ENCODE results near the gene SSR4. TPM values are rescaled to one million over a fixed set of nuclear protein-coding genes. Genes with fewer than 3 reads are reported as not detected.

Gene SSR4
- total RNA-seq, 2 experiments from 2014 or later: 247 to 250 TPM

- no peak for DNase-seq
- H3K4me1 Mint-ChIP-seq: peaks cover 6% of the 10 kb centered on the region
- ChIA-PET CTCF (interaction anchor here (0.5 to 1.7 kb wide), 2 partner anchors 177 to 182 kb away, joined by 3 to 5 read pairs; no protein-coding TSS in a partner anchor), POLR2A (no interaction called here)
- no peaks in the 10 kb centered on the region for H3K36me3 Mint-ChIP-seq (ENCODE audit: low read depth)
- H3K27ac Mint-ChIP-seq: no peak overlapping the region
- H3K9me3 Mint-ChIP-seq: no peaks in the 10 kb centered on the region
- no peak overlapping the region for H3K4me3 Mint-ChIP-seq
- H3K27me3 Mint-ChIP-seq: no peaks in the 10 kb centered on the region
Measured at GRCh38 chrX:153765138-153766079, 29.1 kb upstream of the SSR4 start.

- DNase-seq: no peak
- CTCF ChIA-PET: interaction anchor here (0.5 to 1.7 kb wide), 2 partner anchors 176 to 181 kb away, joined by 3 to 5 read pairs; no protein-coding TSS in a partner anchor
- H3K4me3 Mint-ChIP-seq: no peak overlapping the region
- H3K27ac Mint-ChIP-seq: no peak overlapping the region
- peaks cover 6% of the 10 kb centered on the region for H3K4me1 Mint-ChIP-seq
- POLR2A ChIA-PET: no interaction called here
- no peaks in the 10 kb centered on the region for H3K9me3 Mint-ChIP-seq
- H3K36me3 Mint-ChIP-seq (ENCODE audit: low read depth): no peaks in the 10 kb centered on the region
- no peaks in the 10 kb centered on the region for H3K27me3 Mint-ChIP-seq
Measured at GRCh38 chrX:153766098-153766817, 28.2 kb upstream of the SSR4 start.

DNA sequence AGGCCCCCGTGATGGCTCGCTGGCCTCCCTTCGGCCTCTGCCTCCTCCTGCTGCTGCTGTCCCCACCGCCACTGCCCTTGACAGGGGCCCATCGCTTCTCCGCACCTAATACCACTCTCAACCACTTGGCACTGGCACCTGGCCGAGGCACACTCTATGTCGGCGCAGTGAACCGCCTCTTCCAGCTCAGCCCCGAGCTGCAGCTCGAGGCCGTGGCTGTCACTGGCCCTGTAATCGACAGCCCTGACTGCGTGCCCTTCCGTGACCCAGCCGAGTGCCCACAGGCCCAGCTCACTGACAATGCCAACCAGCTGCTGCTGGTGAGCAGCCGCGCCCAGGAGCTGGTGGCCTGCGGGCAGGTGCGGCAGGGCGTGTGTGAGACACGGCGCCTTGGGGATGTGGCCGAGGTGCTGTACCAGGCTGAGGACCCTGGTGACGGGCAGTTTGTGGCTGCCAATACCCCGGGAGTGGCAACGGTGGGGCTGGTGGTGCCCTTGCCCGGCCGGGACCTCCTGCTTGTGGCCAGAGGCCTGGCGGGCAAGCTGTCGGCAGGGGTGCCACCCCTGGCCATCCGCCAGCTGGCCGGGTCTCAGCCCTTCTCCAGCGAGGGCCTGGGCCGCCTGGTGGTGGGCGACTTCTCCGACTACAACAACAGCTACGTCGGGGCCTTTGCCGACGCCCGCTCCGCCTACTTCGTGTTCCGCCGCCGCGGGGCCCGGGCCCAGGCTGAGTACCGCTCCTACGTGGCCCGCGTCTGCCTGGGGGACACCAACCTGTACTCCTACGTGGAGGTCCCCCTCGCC, 27.4 kb upstream of the SSR4 start:
- Mint-ChIP-seq H3K9me3 (no peaks in the 10 kb centered on the region), H3K4me3 (no peak overlapping the region), H3K27ac (no peak overlapping the region), H3K27me3 (no peaks in the 10 kb centered on the region), H3K36me3 (ENCODE audit: low read depth) (no peaks in the 10 kb centered on the region), H3K4me1 (peaks cover 6% of the 10 kb centered on the region)
- DNase-seq: no peak
- CTCF ChIA-PET: interaction anchor here (1.7 kb wide), 1 partner anchor 181 kb away, joined by 5 read pairs; no protein-coding TSS in a partner anchor
- POLR2A ChIA-PET: no interaction called here

DNA sequence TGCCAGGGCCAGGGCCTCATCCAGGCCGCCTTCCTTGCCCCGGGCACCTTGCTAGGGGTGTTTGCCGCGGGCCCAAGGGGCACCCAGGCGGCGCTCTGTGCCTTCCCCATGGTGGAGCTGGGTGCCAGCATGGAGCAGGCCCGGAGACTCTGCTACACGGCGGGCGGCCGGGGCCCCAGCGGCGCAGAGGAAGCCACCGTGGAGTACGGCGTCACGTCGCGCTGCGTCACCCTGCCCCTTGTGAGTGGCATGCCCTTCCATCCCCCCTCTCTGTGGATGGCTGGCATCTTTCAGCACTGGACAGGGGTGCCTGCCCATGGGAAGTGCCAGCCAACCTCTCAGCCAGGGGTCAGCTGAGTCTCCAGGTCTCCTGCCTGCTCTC, 26.8 kb upstream of the SSR4 start:
- H3K9me3 Mint-ChIP-seq: no peaks in the 10 kb centered on the region
- H3K27me3 Mint-ChIP-seq: no peaks in the 10 kb centered on the region
- ChIA-PET CTCF (no interaction called here), POLR2A (no interaction called here)
- H3K36me3 Mint-ChIP-seq (ENCODE audit: low read depth): no peaks in the 10 kb centered on the region
- no peak for DNase-seq
- peaks cover 6% of the 10 kb centered on the region for H3K4me1 Mint-ChIP-seq
- H3K27ac Mint-ChIP-seq: no peak overlapping the region
- no peak overlapping the region for H3K4me3 Mint-ChIP-seq

GRCh38 chrX:153768311-153769157, 25.9 kb upstream of the SSR4 start:
- H3K9me3 Mint-ChIP-seq: no peaks in the 10 kb centered on the region
- H3K36me3 Mint-ChIP-seq (ENCODE audit: low read depth): no peaks in the 10 kb centered on the region
- no peak overlapping the region for H3K27ac Mint-ChIP-seq
- ChIA-PET CTCF (no interaction called here), POLR2A (no interaction called here)
- no peak overlapping the region for H3K4me3 Mint-ChIP-seq
- H3K27me3 Mint-ChIP-seq: no peaks in the 10 kb centered on the region
- peaks cover 6% of the 10 kb centered on the region for H3K4me1 Mint-ChIP-seq
- DNase-seq: no peak

DNA sequence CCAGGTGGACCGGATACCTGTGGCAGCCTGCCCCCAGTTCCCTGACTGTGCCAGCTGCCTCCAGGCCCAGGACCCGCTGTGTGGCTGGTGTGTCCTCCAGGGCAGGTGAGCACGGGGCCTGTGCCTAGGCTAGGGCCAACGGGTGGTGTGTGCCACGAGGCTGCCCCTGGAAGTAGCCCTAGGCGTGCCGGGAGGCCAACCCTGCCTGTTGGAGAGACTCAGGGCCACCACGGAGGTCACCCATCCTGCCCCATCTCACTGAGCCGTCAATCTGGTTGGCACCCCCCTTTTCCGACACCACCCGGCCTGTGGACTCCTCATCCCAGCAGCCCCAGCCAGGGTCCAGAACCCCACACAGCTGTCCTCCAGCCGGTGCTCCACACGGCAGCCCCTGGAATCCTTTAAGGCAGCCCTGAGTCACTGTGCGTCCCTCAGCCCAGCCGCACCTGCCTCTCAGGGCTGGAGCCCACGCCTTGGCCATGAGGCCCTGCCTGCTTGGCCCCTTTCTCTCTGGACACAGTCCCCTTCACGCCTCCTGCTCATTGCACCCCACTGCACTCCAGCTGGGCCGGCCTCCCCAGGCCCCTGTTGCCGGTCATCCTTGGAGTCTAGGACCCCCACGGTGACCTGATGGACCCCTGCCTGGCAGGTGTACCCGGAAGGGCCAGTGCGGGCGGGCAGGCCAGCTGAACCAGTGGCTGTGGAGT, 25.2 kb upstream of the SSR4 start:
- ChIA-PET POLR2A (no interaction called here), CTCF (no interaction called here)
- Mint-ChIP-seq H3K27me3 (no peaks in the 10 kb centered on the region), H3K4me1 (peaks cover 2% of the 10 kb centered on the region), H3K4me3 (no peak overlapping the region), H3K9me3 (no peaks in the 10 kb centered on the region), H3K27ac (no peak overlapping the region), H3K36me3 (ENCODE audit: low read depth) (no peaks in the 10 kb centered on the region)
- no peak for DNase-seq

GRCh38 chrX:153769865-153770600, 24.4 kb upstream of the SSR4 start:
- Mint-ChIP-seq H3K36me3 (ENCODE audit: low read depth) (no peaks in the 10 kb centered on the region), H3K4me3 (no peak overlapping the region), H3K4me1 (peaks cover 2% of the 10 kb centered on the region), H3K27ac (no peak overlapping the region), H3K9me3 (no peaks in the 10 kb centered on the region), H3K27me3 (no peaks in the 10 kb centered on the region)
- CTCF ChIA-PET: no interaction called here
- POLR2A ChIA-PET: no interaction called here
- no peak for DNase-seq

DNA sequence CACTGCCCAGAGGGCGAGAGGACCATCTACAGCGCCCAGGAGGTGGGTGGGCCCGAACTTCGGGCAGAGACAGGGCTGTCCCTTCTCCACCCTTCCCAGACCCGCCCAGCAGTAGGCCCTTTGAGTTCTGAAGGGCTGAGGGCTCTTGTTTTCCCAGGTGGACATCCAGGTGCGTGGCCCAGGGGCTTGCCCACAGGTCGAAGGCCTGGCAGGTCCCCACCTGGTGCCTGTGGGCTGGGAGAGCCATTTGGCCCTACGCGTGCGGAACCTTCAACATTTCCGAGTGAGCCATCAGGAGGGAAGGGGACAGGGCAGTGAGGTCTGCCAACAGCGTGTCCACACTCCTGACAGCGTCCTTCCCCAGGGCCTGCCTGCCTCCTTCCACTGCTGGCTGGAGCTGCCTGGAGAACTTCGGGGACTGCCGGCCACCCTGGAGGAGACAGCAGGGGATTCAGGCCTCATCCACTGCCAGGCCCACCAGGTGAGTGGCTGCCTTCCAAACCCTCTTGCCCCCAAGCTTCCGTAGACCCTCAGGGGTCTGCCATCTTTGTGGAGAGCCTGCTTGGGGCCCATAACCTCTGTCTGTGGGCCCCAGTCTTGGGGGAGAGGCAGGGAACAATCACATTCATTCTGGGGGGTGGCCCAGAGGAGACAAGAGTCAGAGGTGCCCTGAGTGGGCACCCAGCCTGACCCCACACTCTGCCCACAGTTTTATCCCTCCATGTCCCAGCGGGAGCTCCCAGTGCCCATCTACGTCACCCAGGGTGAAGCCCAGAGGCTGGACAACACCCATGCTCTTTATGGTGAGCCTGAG, 23.7 kb upstream of the SSR4 start:
- H3K4me3 Mint-ChIP-seq: no peak overlapping the region
- no peak overlapping the region for H3K27ac Mint-ChIP-seq
- POLR2A ChIA-PET: no interaction called here
- CTCF ChIA-PET: no interaction called here
- no peaks in the 10 kb centered on the region for H3K36me3 Mint-ChIP-seq (ENCODE audit: low read depth)
- DNase-seq: no peak
- peaks cover 2% of the 10 kb centered on the region for H3K4me1 Mint-ChIP-seq
- H3K9me3 Mint-ChIP-seq: no peaks in the 10 kb centered on the region
- no peaks in the 10 kb centered on the region for H3K27me3 Mint-ChIP-seq

- H3K27ac Mint-ChIP-seq: no peak overlapping the region
- ChIA-PET POLR2A (no interaction called here), CTCF (no interaction called here)
- no peaks in the 10 kb centered on the region for H3K9me3 Mint-ChIP-seq
- DNase-seq: no peak
- no peaks in the 10 kb centered on the region for H3K27me3 Mint-ChIP-seq
- no peak overlapping the region for H3K4me3 Mint-ChIP-seq
- H3K36me3 Mint-ChIP-seq (ENCODE audit: low read depth): no peaks in the 10 kb centered on the region
- peaks cover 2% of the 10 kb centered on the region for H3K4me1 Mint-ChIP-seq
Measured at GRCh38 chrX:153771415-153772315, 22.8 kb upstream of the SSR4 start.

- Mint-ChIP-seq H3K4me3 (no peak overlapping the region), H3K27ac (no peak overlapping the region), H3K27me3 (no peaks in the 10 kb centered on the region), H3K36me3 (ENCODE audit: low read depth) (no peaks in the 10 kb centered on the region), H3K9me3 (no peaks in the 10 kb centered on the region), H3K4me1 (peaks cover 2% of the 10 kb centered on the region)
- ChIA-PET CTCF (no interaction called here), POLR2A (no interaction called here)
- no peak for DNase-seq
Measured at GRCh38 chrX:153772316-153773217, 21.9 kb upstream of the SSR4 start.

Data from activated CD4-positive, alpha-beta memory T cell treated with anti-CD3 and anti-CD28 coated beads, Interleukin-2, amount 10 ng/mL, durations not matched to agents 7 days and 5 days (primary cell).